Astrocyte (in vitro differentiated cells and primary cell): ENCODE data around the gene SGCA. TPM values are rescaled to one million over a fixed set of nuclear protein-coding genes. Genes with fewer than 3 reads are reported as not detected.
A peak's percentile ranks its signal among the peaks of the same experiment; 100 is the strongest.

Experiments
- DNase-seq: peaks from one replicate; pipeline ENCODE4 v3.0.0-alpha.2; 2010; ENCODE audit warnings: low read depth
- FAIRE-seq: peaks from 2 replicates; lab custom pipeline; 2011; peaks lifted over from hg19 to GRCh38; lab: Jason Lieb, UNC
- H2AFZ ChIP-seq: 2 replicates; pipeline ENCODE4 v1.6.0; 2012; ENCODE audit warnings: low read depth, low read length, inconsistent platforms
- H3K27ac ChIP-seq: 2 replicates; pipeline ENCODE4 v1.5.1; 2011; ENCODE audit warnings: low read depth, low read length, inconsistent platforms
- H3K27me3 ChIP-seq: 2 replicates; pipeline ENCODE4 v1.6.0; 2011; ENCODE audit warnings: low read length, inconsistent platforms; ENCODE audit not compliant: insufficient read depth
- H3K36me3 ChIP-seq: 2 replicates; pipeline ENCODE4 v1.5.1; 2011; ENCODE audit warnings: low read length, inconsistent platforms; ENCODE audit not compliant: insufficient read depth
- H3K4me1 ChIP-seq: 2 replicates; pipeline ENCODE4 v1.5.1; 2011; ENCODE audit warnings: low read length, inconsistent platforms; ENCODE audit not compliant: insufficient read depth
- H3K4me2 ChIP-seq: 2 replicates; pipeline ENCODE4 v1.6.0; 2012; ENCODE audit warnings: low read length, inconsistent platforms
- H3K4me3 ChIP-seq: 2 replicates; pipeline ENCODE4 v1.5.1; 2011; ENCODE audit warnings: low read depth, mild to moderate bottlenecking, low read length, inconsistent platforms; ENCODE audit not compliant: insufficient read depth
- H3K79me2 ChIP-seq: 2 replicates; pipeline ENCODE4 v1.6.0; 2012; ENCODE audit warnings: mild to moderate bottlenecking, low read length, inconsistent platforms; ENCODE audit not compliant: insufficient read depth
- H3K9ac ChIP-seq: 2 replicates; pipeline ENCODE4 v1.6.0; 2012; ENCODE audit warnings: mild to moderate bottlenecking, low read length, inconsistent platforms
- H3K9me3 ChIP-seq: 2 replicates; pipeline ENCODE4 v1.5.1; 2012; ENCODE audit warnings: low read depth, mild to moderate bottlenecking, low read length, inconsistent platforms; ENCODE audit not compliant: insufficient read depth
- H4K20me1 ChIP-seq: 2 replicates; pipeline ENCODE4 v1.6.0; 2012; ENCODE audit warnings: low read length, inconsistent platforms; ENCODE audit not compliant: insufficient read depth
- H3K27ac Mint-ChIP-seq: one replicate; pipeline ENCODE4 v1.8.0; 2021; ENCODE audit warnings: mild to moderate bottlenecking, mixed read lengths; ENCODE audit not compliant: unreplicated experiment
- H3K27me3 Mint-ChIP-seq: one replicate; pipeline ENCODE4 v1.8.0; 2021; ENCODE audit warnings: low read depth, mixed read lengths; ENCODE audit not compliant: unreplicated experiment
- H3K36me3 Mint-ChIP-seq: one replicate; pipeline ENCODE4 v1.8.0; 2021; ENCODE audit warnings: low read depth, mixed read lengths; ENCODE audit not compliant: unreplicated experiment
- H3K4me1 Mint-ChIP-seq: one replicate; pipeline ENCODE4 v1.8.0; 2021; ENCODE audit warnings: low read depth, mixed read lengths; ENCODE audit not compliant: unreplicated experiment
- H3K4me3 Mint-ChIP-seq: one replicate; pipeline ENCODE4 v1.8.0; 2021; ENCODE audit warnings: mild to moderate bottlenecking, moderate library complexity, mixed read lengths; ENCODE audit not compliant: unreplicated experiment
- H3K9me3 Mint-ChIP-seq: one replicate; pipeline ENCODE4 v1.8.0; 2021; ENCODE audit warnings: mild to moderate bottlenecking, mixed read lengths; ENCODE audit not compliant: unreplicated experiment
- CTCF ChIP-seq: IDR thresholded peaks from 2 replicates; pipeline ENCODE4 v1.5.1; 2011; ENCODE audit warnings: low read depth, mild to moderate bottlenecking, inconsistent platforms, low read length, moderate library complexity; ENCODE audit not compliant: insufficient read depth
- EZH2 ChIP-seq: IDR thresholded peaks from 2 replicates; pipeline ENCODE4 v1.6.1; 2012; ENCODE audit warnings: mild to moderate bottlenecking, low read length, inconsistent platforms; ENCODE audit not compliant: insufficient read depth
- total RNA-seq: library from RNA; stranded (reverse); gene quantifications from 2 replicates; pipeline ENCODE4 v1.2.1, GENCODE V29; 2021

SGCA gene
- total RNA-seq, 1 donor from 2014 or later = 0.32 TPM

- DNase-seq (no peak), FAIRE-seq (no peak)
- H3K27ac Mint-ChIP-seq = no peak overlapping the region
- Histone ChIP-seq H3K9me3 (no peaks in the 10 kb centered on the region), H3K4me1 (peaks cover 34% of the 10 kb centered on the region), H3K4me3 (no peak overlapping the region), H3K27me3 (no peaks in the 10 kb centered on the region), H4K20me1 (peaks cover 92% of the 10 kb centered on the region), H3K9ac (peak overlapping the region; percentile 35), H3K27ac (no peak overlapping the region), H3K36me3 (peaks cover 24% of the 10 kb centered on the region), H3K4me2 (no peak overlapping the region), H2AFZ (no peak overlapping the region), H3K79me2 (peaks cover 83% of the 10 kb centered on the region)
- peaks cover 42% of the 10 kb centered on the region for H3K36me3 Mint-ChIP-seq
- H3K27me3 Mint-ChIP-seq = no peaks in the 10 kb centered on the region
- TF ChIP-seq EZH2 (no peak), CTCF (no peak)
- peak overlapping the region; percentile 47 for H3K4me3 Mint-ChIP-seq
- H3K4me1 Mint-ChIP-seq = peaks cover 13% of the 10 kb centered on the region
- H3K9me3 Mint-ChIP-seq = no peaks in the 10 kb centered on the region
Measured at GRCh38 chr17:50144845-50145531, 20.8 kb upstream of the SGCA start.

GRCh38 chr17:50145532-50146229 lies 20.1 kb upstream of the SGCA start:
- H3K4me3 ChIP-seq = no peak overlapping the region
- FAIRE-seq = no peak

More at GRCh38 chr17:50145532-50146229, 20.1 kb upstream of the SGCA start:
- Mint-ChIP-seq H3K36me3 (peaks cover 38% of the 10 kb centered on the region), H3K9me3 (no peaks in the 10 kb centered on the region), H3K4me1 (peaks cover 13% of the 10 kb centered on the region), H3K27ac (no peak overlapping the region), H3K27me3 (no peaks in the 10 kb centered on the region), H3K4me3 (peak overlapping the region; percentile 72)
- Histone ChIP-seq H3K79me2 (peaks cover 89% of the 10 kb centered on the region), H3K4me1 (peaks cover 27% of the 10 kb centered on the region), H3K36me3 (peaks cover 24% of the 10 kb centered on the region), H3K27me3 (no peaks in the 10 kb centered on the region), H2AFZ (no peak overlapping the region), H4K20me1 (peaks cover 85% of the 10 kb centered on the region), H3K9me3 (no peaks in the 10 kb centered on the region), H3K4me2 (peak overlapping the region; percentile 89), H3K27ac (no peak overlapping the region), H3K9ac (peak overlapping the region; percentile 35)
- TF ChIP-seq EZH2 (no peak), CTCF (no peak)
- DNase-seq = no peak
